Measurements from ENCODE around the gene TTC4. TPM values are rescaled to one million over a fixed set of nuclear protein-coding genes. Genes with fewer than 3 reads are reported as not detected.

TTC4 gene
- total and polyA plus RNA-seq, 2 experiments from 2014 or later = 25.1 to 33.6 TPM

DNA sequence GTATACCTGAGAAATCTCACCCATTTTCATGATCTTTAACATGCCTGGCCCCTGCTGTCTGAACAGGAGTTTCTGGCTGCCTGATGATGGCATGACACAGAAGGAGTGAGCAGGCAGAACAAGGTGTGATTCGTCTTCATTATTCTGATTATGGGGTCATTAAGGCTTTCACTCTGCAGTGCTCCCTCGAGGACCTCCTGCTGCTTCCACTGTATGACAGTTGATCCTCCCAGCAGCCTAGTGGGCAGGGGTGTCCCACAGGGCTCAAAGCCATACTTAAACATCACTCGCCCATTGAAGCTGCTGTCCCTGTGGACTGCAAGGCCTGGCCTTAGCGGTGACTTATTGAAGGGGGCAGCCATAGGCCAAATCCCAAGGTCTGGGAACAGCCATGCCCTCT lies 61.4 kb downstream of the TTC4 start:
- Mint-ChIP-seq H3K9me3 (no peaks in the 10 kb centered on the region; the same call in 2 of the 3 replicates), H3K4me3 (no peak overlapping the region)

More for the DNA sequence above, 61.4 kb downstream of the TTC4 start:
- peaks cover 3% of the 10 kb centered on the region; the same call in 1 of the 2 replicates for H3K9me2 ChIP-seq (ENCODE audit: insufficient read depth)
- peaks cover 8% of the 10 kb centered on the region for H3F3A ChIP-seq (replicated peaks; ENCODE audit: low read depth)
- H4K20me1 ChIP-seq (replicated peaks; ENCODE audit: insufficient read depth) = 0 out of 2 replicates have a peak, but pooled peaks cover 2% of the 10 kb centered on the region
- no peak overlapping the region for H3K4me2 ChIP-seq
- H3K36me3 ChIP-seq (ENCODE audit: insufficient read depth) = no peaks in the 10 kb centered on the region
- no peaks in the 10 kb centered on the region; the same call in 2 of the 3 replicates for H3K36me3 Mint-ChIP-seq (ENCODE audit: low read depth)
- H3K27ac Mint-ChIP-seq = no peak overlapping the region
- peaks cover 4% of the 10 kb centered on the region; the same call in 1 of the 2 replicates for H3K4me1 ChIP-seq (ENCODE audit: insufficient read depth)
- H3K27me3 Mint-ChIP-seq (ENCODE audit: insufficient read depth, low read depth, poor library complexity) = peaks cover 26% of the 10 kb centered on the region
- H3K27me3 ChIP-seq (ENCODE audit: insufficient read depth) = peaks cover 28% of the 10 kb centered on the region
- H3K27ac ChIP-seq (ENCODE audit: low read depth) = no peak overlapping the region
- H2AFZ ChIP-seq = no peak overlapping the region
- no peak for ATAC-seq
- peaks cover 12% of the 10 kb centered on the region; the same call in 2 of the 3 replicates for H3K4me1 Mint-ChIP-seq
- TF ChIP-seq, protein P1, sequence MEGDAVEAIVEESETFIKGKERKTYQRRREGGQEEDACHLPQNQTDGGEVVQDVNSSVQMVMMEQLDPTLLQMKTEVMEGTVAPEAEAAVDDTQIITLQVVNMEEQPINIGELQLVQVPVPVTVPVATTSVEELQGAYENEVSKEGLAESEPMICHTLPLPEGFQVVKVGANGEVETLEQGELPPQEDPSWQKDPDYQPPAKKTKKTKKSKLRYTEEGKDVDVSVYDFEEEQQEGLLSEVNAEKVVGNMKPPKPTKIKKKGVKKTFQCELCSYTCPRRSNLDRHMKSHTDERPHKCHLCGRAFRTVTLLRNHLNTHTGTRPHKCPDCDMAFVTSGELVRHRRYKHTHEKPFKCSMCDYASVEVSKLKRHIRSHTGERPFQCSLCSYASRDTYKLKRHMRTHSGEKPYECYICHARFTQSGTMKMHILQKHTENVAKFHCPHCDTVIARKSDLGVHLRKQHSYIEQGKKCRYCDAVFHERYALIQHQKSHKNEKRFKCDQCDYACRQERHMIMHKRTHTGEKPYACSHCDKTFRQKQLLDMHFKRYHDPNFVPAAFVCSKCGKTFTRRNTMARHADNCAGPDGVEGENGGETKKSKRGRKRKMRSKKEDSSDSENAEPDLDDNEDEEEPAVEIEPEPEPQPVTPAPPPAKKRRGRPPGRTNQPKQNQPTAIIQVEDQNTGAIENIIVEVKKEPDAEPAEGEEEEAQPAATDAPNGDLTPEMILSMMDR (conservative IDR thresholded peaks at IDR 0.05; ENCODE audit: low read depth in 2 of 2) = no peak
- TF ChIP-seq POLR2AphosphoS5 (IDR thresholded peaks at IDR 0.05; ENCODE audit: low read depth) (no peak), EZH2phosphoT487 (IDR thresholded peaks at IDR 0.05; ENCODE audit: unreplicated experiment) (no peak), STAT1 (IDR thresholded peaks at IDR 0.05; ENCODE audit: unreplicated experiment) (no peak), NANOG (IDR thresholded peaks at IDR 0.05; ENCODE audit: borderline replicate concordance) (no peak), CREB1 (CRISPR knock-in tag; IDR thresholded peaks at IDR 0.05; ENCODE audit: low read depth) (no peak), ZNF114 (CRISPR knock-in tag; IDR thresholded peaks at IDR 0.05) (no peak), ZNF331 (CRISPR knock-in tag; IDR thresholded peaks at IDR 0.05; ENCODE audit: low read depth) (no peak), JUNB (IDR thresholded peaks at IDR 0.05; ENCODE audit: unreplicated experiment) (no peak), EZH2 (IDR thresholded peaks at IDR 0.05; ENCODE audit: low read depth, unreplicated experiment) (no peak)
- TF ChIP-seq, protein P2, sequence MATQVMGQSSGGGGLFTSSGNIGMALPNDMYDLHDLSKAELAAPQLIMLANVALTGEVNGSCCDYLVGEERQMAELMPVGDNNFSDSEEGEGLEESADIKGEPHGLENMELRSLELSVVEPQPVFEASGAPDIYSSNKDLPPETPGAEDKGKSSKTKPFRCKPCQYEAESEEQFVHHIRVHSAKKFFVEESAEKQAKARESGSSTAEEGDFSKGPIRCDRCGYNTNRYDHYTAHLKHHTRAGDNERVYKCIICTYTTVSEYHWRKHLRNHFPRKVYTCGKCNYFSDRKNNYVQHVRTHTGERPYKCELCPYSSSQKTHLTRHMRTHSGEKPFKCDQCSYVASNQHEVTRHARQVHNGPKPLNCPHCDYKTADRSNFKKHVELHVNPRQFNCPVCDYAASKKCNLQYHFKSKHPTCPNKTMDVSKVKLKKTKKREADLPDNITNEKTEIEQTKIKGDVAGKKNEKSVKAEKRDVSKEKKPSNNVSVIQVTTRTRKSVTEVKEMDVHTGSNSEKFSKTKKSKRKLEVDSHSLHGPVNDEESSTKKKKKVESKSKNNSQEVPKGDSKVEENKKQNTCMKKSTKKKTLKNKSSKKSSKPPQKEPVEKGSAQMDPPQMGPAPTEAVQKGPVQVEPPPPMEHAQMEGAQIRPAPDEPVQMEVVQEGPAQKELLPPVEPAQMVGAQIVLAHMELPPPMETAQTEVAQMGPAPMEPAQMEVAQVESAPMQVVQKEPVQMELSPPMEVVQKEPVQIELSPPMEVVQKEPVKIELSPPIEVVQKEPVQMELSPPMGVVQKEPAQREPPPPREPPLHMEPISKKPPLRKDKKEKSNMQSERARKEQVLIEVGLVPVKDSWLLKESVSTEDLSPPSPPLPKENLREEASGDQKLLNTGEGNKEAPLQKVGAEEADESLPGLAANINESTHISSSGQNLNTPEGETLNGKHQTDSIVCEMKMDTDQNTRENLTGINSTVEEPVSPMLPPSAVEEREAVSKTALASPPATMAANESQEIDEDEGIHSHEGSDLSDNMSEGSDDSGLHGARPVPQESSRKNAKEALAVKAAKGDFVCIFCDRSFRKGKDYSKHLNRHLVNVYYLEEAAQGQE (IDR thresholded peaks at IDR 0.05; ENCODE audit: unreplicated experiment) = no peak
- TF ChIP-seq, protein P3, sequence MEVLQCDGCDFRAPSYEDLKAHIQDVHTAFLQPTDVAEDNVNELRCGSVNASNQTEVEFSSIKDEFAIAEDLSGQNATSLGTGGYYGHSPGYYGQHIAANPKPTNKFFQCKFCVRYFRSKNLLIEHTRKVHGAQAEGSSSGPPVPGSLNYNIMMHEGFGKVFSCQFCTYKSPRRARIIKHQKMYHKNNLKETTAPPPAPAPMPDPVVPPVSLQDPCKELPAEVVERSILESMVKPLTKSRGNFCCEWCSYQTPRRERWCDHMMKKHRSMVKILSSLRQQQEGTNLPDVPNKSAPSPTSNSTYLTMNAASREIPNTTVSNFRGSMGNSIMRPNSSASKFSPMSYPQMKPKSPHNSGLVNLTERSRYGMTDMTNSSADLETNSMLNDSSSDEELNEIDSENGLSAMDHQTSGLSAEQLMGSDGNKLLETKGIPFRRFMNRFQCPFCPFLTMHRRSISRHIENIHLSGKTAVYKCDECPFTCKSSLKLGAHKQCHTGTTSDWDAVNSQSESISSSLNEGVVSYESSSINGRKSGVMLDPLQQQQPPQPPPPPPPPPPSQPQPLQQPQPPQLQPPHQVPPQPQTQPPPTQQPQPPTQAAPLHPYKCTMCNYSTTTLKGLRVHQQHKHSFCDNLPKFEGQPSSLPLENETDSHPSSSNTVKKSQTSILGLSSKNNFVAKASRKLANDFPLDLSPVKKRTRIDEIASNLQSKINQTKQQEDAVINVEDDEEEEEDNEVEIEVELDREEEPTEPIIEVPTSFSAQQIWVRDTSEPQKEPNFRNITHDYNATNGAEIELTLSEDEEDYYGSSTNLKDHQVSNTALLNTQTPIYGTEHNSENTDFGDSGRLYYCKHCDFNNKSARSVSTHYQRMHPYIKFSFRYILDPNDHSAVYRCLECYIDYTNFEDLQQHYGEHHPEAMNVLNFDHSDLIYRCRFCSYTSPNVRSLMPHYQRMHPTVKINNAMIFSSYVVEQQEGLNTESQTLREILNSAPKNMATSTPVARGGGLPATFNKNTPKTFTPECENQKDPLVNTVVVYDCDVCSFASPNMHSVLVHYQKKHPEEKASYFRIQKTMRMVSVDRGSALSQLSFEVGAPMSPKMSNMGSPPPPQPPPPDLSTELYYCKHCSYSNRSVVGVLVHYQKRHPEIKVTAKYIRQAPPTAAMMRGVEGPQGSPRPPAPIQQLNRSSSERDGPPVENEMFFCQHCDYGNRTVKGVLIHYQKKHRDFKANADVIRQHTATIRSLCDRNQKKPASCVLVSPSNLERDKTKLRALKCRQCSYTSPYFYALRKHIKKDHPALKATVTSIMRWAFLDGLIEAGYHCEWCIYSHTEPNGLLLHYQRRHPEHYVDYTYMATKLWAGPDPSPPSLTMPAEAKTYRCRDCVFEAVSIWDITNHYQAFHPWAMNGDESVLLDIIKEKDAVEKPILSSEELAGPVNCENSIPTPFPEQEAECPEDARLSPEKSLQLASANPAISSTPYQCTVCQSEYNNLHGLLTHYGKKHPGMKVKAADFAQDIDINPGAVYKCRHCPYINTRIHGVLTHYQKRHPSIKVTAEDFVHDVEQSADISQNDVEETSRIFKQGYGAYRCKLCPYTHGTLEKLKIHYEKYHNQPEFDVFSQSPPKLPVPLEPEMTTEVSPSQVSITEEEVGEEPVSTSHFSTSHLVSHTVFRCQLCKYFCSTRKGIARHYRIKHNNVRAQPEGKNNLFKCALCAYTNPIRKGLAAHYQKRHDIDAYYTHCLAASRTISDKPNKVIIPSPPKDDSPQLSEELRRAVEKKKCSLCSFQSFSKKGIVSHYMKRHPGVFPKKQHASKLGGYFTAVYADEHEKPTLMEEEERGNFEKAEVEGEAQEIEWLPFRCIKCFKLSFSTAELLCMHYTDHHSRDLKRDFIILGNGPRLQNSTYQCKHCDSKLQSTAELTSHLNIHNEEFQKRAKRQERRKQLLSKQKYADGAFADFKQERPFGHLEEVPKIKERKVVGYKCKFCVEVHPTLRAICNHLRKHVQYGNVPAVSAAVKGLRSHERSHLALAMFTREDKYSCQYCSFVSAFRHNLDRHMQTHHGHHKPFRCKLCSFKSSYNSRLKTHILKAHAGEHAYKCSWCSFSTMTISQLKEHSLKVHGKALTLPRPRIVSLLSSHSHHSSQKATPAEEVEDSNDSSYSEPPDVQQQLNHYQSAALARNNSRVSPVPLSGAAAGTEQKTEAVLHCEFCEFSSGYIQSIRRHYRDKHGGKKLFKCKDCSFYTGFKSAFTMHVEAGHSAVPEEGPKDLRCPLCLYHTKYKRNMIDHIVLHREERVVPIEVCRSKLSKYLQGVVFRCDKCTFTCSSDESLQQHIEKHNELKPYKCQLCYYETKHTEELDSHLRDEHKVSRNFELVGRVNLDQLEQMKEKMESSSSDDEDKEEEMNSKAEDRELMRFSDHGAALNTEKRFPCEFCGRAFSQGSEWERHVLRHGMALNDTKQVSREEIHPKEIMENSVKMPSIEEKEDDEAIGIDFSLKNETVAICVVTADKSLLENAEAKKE (CRISPR knock-in tag; IDR thresholded peaks at IDR 0.05) = no peak
- TF ChIP-seq, protein P4, sequence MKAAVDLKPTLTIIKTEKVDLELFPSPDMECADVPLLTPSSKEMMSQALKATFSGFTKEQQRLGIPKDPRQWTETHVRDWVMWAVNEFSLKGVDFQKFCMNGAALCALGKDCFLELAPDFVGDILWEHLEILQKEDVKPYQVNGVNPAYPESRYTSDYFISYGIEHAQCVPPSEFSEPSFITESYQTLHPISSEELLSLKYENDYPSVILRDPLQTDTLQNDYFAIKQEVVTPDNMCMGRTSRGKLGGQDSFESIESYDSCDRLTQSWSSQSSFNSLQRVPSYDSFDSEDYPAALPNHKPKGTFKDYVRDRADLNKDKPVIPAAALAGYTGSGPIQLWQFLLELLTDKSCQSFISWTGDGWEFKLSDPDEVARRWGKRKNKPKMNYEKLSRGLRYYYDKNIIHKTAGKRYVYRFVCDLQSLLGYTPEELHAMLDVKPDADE (IDR thresholded peaks at IDR 0.05) = no peak
- no peak for DNase-seq (ENCODE audit: low spot score)
- no peak overlapping the region for H3K4me3 ChIP-seq
- H3K79me2 ChIP-seq (replicated peaks; ENCODE audit: insufficient read depth) = no peaks in the 10 kb centered on the region

All from GM23338 (cell line).